HG03442 (cell line): ENCODE measurements around the gene SPZ1.
"Not testable (repeated sequence)": the region's sequence is repeated elsewhere in the genome, so short reads cannot be mapped to it uniquely, and the experiment has no call there.

ENCODE experiments used
- ATAC-seq: cut with Tn5 transposase; IDR thresholded peaks from one replicate; pipeline ENCODE4 v1.9.1; 2021; ENCODE audit warnings: mild to moderate bottlenecking, moderate library complexity; ENCODE audit not compliant: unreplicated experiment

The SPZ1 gene, protein sequence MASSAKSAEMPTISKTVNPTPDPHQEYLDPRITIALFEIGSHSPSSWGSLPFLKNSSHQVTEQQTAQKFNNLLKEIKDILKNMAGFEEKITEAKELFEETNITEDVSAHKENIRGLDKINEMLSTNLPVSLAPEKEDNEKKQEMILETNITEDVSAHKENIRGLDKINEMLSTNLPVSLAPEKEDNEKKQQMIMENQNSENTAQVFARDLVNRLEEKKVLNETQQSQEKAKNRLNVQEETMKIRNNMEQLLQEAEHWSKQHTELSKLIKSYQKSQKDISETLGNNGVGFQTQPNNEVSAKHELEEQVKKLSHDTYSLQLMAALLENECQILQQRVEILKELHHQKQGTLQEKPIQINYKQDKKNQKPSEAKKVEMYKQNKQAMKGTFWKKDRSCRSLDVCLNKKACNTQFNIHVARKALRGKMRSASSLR

DNA sequence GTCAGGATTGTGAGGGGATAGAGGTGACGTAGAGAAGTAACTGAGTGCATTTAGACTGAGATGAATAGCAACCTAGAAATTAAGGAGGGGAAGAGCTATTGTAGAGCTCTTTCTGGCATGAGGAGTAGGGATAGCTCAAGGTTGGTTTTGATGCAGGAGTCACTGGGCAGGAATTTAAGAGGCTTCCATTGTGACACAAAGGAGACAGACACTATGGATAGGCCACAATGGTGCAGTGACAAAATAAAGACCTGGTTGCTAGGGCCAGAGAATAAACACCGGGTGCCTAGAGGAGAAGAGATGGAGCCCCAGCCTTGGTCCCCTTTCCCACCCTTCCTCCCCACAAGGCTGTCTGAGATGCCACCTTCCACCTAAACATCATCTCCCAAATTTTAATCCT lies at the start of gene SPZ1:
Gene SPZ1, plus strand, starts transcription at position 301 of the 400 bp plus-strand sequence. CDS start 214 bp downstream, outside the sequence.
- no peak for ATAC-seq

DNA sequence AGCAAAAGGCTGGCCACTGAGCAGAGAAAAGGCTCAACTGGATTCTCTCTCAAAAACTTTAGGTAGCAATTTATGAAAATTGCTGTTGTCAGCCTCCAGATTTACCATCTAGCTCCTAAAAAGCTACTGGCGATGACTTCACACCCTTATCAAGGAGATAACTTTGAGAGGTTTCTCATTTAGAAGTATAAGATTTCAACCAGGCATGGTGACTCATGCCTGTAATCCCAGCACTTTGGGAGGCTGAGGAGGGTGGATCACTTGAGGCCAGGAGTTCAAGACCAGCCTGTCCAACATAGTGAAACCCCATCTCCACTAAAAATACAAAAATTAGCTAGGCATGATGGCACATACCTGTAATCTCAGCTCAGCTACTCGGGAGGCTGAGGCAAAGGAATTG lies 49.3 kb upstream of the SPZ1 start:
- not testable (repeated sequence) for ATAC-seq

DNA sequence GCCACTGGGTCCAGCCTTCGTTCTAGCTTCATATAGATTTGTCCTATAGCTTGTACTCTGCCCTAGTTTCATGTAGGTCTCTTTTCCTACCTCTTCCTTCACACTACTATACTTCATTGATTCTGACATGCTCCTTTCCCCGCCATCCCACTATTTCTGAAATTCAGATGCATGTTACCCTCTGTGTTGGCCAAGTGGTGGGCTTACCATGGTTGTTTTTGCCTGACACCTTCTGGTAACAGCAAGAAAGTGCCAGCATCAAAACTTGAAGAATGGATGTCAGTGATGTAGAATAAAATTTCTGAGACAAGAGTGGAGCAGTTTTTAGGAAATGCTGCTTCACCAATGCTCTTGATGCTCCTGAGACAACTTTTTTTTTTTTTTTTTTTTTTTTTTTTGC lies 44.5 kb upstream of the SPZ1 start:
- no peak for ATAC-seq

DNA sequence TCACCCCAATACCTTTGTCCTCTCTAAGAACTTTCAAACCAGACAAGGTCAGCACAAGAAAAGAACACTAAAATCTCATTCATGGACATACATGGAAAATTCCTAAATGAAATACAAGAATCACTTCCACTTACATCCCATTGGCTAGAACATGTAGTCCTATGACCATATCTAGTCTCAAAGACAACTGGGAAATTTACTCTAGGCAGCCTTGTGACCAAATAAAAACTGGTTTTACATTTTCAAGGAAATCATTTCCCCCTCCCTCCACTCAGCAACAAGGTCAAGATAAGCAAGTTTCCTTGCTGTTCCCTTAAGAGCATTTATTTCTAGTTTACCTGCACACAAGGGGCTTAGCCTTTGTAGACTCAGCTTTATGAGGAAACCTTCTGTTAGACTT lies 43.6 kb upstream of the SPZ1 start:
- no peak for ATAC-seq

DNA sequence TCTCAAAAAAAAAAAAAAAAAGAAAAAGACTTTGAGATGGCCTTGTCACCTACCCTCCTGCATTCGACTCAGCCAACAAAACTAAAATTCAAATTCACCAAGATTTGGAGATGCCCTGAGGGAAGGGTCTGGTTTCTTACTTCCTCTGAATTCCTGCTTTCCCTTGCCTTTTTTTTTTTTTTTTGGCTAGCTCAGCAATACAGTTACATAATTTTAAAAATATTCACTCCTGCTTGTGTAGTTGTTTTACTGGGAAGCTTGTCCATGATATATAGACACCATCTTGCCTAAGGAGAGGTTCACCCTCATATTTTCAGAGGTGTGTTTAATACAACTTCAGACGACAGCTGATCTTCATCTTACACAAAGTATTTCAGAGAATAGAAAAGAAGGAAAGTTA lies 42.6 kb upstream of the SPZ1 start:
- no peak for ATAC-seq

DNA sequence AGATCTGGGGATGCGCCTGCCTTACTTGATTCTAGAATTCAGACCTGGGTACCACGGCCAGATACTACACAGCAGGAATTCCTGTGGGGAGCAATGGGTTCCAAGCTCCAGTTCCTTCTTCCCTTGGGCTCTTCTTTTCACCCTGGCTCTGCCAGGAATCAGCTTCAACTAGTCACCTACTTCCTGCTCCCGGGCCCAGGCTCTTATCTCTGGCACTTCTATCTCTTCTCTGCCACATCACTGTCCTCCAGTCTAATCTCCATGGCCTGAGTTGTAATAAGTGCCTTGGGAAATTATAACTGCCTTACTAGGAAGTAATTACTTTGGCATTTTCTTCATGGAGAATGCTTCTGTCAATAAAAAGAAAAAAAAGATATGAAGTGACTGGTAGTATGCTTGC lies 37.7 kb upstream of the SPZ1 start:
- ATAC-seq = no peak

DNA sequence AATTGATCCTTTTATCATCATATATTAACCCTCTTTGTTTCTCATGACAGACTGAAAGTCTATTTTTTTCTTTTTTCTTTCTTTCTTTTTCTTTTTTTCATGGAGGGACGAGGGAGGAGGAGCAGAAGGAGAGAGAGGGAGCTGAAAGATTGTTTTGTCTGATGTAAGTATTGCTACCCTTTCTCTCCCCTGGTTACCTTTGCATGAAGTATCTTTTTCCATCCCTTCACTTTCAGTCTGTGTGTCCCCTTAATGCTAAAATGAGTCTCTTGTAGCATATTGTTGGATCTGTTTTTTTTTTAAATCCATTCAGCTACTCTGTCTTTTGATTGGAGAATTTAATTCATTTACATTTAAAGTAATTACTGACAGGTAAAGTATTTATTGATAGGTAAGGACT lies 36.4 kb upstream of the SPZ1 start:
- no peak for ATAC-seq

DNA sequence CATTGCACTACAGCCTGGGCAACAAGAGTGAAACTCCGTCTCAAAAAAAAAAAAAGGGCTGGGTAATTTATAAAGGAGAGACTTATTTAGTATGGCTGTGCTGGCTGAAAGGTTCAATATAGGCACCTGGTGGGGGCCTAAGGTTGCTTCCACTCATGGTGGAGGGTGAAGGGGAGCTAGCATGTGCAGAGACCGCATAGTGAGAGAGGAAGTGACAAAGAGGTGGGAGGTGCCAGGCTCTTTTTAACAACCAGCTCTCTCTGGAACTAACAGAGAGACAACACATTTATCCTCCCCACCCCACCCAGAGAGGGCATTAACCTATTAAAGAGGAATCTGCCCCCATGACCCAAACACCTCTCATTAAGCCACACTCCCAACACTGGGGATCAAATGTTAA lies 35.1 kb upstream of the SPZ1 start:
- no peak for ATAC-seq

DNA sequence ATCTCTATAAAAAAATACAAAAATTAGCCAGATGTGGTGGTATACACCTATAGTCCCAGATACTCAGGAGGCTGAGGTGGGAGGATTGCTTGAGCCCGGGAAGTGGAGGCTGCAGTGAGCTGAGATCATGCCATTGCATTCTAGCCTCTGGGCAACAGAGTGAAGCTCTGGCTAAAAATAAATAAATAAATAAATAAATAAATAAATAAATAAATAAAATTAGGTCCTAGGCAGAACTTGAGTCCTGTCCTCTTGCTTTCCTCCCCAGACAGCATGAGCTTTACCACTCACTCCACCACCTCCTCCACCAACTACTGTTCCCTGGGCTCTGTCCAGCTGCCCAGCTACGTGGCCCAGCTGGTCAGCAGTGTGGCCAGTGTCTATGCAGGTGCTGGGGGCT lies 31.6 kb upstream of the SPZ1 start:
- ATAC-seq = no peak

DNA sequence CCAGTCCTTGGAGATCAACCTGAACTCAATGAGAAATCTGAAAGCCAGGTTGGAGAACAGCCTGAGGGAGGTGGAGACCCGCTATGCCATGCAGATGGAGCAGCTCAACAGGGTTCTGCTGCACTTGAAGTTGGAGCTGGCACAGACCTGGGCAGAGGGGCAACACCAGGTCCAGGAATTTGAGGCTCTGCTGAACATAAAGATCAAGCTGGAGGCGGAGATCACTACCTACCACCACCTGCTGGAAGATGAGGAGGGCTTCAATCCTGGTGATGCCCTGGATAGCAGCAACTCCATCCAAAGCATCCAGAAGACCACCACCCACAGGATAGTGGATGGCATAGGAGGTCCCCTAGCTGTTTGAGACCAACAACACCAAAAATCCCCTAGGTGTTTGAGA lies 30.5 kb upstream of the SPZ1 start:
- ATAC-seq = no peak

DNA sequence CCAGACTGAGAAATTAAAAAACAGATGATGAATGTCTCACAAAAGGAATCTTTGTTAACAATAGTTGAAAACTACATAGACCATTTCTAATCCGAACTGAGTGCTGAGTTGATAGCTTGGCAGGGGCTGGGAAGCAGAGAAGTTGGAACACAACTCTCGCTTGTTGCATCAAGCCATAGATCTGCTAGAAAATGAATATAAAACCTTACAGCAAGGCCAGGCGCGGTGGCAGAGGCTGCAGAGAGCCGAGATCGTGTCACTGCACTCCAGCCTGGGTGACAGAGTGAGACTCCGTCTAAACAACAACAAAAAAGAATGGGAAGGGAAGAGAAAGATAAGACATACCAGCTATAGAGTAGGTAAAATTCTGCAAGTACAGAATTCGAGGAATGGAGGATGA lies 28.0 kb upstream of the SPZ1 start:
- no peak for ATAC-seq

DNA sequence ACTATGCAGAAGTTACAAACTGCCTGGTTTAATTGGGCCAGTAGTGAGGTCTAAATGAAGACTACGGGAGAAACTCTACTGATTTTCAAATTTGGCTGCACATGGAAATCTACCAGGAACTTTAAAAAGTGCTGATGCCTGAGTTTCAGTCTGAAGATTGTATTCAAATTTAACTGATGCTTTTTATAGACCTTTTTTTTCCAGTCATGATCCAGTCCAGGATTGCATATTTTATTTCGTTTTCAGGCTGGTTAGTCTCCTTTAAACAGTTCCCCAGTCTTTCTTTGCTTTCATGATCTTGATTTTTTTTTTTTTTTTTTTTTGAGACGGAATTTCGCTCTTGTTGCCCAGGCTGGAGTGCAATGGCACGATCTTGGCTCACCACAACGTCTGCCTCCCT lies 23.7 kb upstream of the SPZ1 start:
- no peak for ATAC-seq

DNA sequence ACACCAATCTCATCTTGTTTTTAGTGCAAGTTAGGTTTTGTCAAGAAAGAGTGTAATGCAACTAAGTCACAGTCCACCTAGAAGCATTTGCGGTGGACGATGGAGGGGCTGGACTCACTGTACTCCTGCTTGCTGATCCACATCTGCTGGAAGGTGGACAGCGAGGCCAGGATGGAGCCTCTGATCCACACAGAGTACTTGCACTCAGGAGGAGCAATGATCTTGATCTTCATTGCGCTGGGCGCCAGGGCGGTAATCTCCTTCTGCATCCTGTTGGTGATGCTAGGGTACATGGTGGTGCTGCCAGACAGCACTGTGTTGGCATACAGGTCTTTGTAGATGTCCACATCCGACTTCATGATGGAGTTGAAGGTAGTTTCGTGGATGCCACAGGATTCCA lies 20.2 kb upstream of the SPZ1 start:
- no peak for ATAC-seq

DNA sequence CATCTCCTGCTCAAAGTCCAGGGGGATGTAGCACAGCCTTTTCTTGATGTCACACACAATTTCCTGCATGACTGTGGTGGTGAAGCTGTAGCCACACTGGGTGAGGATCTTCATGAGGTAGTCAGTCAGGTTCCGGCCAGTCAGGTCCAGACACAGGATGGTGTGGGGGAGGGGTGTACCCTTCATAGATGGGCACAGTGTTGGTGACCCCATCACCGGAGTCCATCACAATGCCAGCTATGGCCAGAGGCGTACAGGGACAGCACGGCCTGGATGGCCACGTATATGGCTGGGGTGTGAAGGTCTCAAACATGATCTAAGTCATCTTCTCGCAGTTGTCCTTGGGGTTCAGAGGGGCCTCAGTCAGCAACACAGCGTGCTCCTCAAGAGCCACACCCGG lies 19.7 kb upstream of the SPZ1 start:
- ATAC-seq = no peak

DNA sequence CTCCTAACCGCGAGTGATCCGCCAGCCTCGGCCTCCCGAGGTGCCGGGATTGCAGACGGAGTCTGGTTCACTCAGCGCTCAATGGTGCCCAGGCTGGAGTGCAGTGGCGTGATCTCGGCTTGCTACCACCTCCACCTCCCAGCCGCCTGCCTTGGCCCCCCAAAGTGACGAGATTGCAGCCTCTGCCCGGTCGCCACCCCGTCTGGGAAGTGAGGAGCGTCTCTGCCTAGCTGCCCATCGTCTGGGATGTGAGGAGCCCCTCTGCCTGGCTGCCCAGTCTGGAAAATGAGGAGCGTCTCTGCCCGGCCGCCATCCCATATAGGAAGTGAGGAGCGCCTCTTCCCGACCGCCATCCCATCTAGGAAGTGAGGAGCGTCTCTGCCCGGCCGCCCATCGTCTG lies 19.0 kb upstream of the SPZ1 start:
- not testable (repeated sequence) for ATAC-seq

DNA sequence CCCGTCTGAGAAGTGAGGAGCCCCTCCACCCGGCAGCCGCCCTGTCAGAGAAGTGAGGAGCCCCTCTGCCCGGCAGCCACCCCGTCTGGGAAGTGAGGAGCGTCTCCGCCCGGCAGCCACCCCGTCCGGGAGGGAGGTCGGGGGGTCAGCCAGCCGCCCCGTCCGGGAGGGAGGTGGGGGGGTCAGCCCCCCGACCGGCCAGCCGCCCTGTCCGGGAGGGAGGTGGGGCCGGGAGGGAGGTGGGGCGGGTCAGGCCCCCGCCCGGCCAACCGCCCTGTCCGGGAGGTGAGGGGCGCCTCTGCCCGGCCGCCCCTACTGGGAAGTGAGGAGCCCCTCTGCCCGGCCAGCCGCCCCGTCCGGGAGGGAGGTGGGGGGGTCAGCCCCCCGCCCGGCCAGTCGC lies 18.5 kb upstream of the SPZ1 start:
- not testable (repeated sequence) for ATAC-seq

DNA sequence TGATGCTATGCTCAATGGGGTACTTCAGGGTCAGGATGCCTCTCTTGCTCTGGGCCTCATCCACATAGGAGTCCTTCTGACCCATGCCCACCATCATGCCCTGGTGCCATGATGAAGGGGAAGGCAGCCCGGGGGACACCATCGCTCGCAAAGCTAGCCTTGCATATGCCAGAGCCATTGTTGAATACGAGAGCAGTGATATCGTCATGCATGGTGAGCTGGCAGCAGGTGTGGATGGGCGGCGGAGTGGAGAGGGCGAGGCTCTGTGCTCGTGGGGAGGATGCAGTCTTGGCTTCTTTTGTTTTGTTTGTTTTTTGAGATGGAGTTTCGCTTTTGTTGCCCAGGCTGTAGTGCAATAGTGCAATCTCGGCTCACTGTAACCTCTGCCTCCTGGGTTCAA lies 17.2 kb upstream of the SPZ1 start:
- ATAC-seq = no peak

DNA sequence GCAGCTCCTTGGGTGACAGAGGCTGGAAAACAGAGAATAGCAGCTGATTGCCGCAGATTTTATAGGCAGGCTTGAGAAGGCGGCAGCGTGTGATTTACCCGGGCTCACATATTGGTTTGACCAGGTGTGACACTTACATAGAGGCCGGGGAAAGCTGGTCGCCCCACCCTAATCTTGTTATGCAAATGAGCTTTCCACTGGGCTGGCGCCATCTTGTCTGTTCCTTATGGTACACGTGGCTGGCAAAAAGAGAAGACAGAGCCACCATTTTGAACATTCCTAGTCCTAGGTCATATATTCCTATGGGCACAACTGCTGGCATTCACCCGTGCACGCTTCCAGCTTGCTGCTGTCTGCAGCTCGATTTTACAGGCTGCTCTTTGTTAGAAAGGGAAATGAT lies 11.3 kb upstream of the SPZ1 start:
- no peak for ATAC-seq

DNA sequence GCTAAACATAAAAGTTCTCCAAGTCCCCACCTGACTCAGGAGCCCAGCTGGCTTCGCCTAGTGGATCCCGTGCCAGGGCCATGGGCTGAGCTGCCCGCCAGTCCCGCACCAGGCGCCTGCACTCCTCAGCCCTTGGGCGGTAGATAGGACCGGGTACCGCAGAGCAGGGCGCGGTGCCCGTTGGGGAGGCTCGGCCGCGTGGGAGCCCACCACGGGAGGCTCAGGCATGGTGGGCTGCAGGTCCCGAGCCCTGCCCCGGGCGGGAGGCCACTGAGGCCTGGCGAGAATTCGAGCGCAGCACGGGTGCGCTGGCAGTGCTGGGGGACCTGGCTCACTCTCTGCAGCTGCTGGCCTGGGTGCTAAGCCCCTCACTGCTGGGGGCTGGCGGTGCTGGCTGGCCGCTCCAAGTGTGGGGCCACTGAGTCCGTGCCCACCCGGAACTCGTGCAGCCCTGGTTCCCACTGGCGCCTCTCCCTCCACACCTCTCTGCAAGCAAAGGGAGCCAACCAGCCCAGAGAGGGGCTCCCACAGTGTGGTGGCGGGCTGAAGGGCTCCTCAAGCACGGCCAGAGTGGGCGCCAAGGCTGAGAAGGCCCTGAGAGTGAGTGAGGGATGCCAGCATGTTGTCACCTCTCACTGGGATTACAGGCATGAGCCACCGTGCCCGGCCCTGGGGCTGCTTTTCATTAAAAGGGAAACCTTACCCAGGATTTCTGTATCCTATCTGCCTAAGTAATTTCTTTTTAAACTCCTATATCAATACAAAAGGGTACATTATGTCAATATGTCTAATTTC lies 9.7 kb upstream of the SPZ1 start:
- no peak for ATAC-seq

DNA sequence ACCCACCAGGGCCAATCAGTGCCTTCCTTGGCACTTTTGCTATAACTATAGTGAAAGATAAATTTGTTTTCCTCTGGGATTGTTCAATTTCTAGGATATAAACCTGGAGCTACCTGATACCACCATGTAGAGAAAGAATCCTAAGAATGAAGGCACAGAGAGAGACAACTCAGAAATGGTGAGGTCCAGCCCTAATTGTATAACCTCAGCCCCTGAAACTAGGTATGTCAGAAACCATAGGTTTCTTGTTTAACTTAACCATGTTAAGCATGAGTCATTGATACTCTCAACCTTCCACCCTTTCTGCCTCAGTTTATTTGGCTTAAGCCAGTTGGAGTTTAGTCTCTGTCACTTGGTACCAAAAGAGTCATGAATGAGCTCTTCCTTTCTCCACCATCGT lies 4.6 kb upstream of the SPZ1 start:
- ATAC-seq = no peak

DNA sequence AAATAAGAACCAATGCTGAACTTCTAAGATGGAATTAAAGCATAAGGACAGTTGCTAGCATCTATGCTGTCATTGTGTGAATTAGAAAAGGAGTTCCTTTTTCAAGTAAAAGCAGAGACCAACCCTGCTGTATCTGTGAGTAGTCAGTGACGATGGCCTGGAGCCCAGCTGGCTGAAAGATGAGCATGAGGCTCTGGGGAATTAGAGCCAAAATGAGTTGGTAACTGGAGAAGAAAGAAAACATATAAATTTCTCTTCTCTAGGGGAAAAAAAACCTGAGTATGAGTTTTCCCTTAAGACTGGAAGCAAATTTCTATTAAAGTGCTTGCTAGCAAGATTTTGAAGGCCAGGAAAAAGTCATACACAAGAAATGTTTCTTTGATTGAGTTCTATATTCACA lies 1.6 kb upstream of the SPZ1 start:
- ATAC-seq = no peak

DNA sequence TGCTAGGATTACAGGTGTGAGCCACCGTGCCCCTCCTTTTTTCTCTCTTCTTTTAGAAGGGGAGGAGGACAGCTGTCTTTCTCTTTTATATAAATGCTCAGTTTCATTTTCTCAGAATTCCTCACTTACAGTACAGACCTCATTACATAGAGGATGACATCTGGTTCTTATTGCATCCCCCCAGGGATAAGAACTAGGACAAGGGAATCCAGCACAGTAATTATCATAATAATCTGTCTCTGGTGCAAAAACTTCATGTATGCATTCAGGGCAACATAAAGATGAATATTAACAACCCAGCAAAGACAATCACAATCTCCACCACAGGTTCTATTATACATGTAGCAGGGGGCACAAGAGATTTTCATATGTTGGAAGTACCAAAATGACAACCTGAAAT lies 5.1 kb downstream of the SPZ1 start:
- ATAC-seq = no peak
